ENCODE measurements around the gene MOCS1.

MOCS1 gene

DNA sequence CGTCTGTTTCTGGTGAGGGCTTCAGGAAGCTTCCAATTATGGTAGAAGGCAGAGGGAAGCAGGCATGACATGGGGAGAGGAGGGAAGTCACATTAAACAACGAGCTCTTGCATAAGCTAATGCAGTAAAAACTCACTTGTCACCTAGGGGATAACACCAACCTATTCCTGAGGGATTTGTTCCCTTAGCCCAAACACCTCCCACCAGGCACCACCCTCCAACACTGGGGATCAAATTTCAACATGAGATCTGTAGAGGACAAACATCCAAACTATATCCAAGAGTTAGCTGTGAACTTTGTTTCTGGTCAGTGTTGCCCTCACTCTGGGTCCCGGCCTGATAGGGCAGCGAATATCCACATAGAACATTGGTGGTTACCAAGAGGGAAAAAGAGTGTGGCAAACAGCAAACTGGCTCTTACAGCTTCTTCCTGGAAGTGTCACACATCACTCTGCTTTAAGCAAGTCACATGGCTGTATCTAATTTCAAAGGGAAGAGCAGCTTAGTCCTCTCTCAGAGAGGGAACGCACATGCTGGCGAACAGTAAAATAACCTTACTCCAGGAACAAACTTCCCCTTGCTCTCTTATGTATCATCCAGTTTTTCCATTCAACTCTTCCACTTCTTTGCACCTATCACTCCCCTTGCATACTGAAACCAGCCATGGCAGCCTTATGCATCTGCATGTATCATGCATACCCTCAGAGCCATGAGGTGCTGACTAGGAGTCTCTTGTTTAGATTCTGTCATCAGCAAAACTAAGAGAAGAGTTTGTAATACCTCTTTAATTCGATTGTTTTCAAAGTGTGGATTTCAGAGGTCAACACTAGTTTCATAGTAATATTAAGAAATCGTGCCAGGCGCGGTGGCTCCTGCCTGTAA lies 4.8 kb upstream of the MOCS1 start:
- H3K4me3 ChIP-seq (ENCODE audit: low read length), result no peak overlapping the region
- DNase-seq (ENCODE audit: low read depth), result no peak
- TF ChIP-seq, protein P1, sequence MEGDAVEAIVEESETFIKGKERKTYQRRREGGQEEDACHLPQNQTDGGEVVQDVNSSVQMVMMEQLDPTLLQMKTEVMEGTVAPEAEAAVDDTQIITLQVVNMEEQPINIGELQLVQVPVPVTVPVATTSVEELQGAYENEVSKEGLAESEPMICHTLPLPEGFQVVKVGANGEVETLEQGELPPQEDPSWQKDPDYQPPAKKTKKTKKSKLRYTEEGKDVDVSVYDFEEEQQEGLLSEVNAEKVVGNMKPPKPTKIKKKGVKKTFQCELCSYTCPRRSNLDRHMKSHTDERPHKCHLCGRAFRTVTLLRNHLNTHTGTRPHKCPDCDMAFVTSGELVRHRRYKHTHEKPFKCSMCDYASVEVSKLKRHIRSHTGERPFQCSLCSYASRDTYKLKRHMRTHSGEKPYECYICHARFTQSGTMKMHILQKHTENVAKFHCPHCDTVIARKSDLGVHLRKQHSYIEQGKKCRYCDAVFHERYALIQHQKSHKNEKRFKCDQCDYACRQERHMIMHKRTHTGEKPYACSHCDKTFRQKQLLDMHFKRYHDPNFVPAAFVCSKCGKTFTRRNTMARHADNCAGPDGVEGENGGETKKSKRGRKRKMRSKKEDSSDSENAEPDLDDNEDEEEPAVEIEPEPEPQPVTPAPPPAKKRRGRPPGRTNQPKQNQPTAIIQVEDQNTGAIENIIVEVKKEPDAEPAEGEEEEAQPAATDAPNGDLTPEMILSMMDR (conservative IDR thresholded peaks at IDR 0.05; ENCODE audit: low read depth, low read length), result no peak

DNA sequence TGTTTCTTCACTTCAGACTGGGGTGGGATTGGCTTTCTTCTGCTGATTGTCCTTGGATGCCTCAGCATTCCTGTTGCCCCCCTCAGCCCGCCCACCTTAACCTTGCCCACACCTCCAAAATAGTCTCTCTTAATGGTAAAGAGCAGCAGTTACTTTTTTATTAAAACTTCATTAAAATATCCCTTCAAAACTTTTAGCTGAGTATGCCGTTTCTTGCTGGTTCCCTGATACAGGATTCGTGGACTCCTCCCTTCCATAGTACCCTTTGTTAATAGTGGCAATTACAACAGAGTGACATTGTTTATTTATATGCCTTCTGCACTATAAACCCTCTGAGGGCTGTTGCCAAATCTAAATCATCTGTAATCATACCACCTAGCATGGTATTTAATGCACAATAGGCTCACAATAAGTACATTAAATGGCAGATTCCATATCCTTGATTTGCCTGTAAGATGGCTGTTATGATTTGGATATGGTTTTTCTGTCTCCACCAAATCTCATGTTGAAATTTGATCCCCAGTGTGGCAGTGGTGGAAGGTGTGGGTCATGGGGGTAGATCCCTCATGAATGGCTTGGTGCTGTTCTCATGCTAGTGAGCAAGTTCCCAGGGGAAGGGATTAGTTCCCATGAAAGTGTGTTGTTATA lies 3.5 kb upstream of the MOCS1 start:
- TF ChIP-seq, protein P1 (conservative IDR thresholded peaks at IDR 0.05; ENCODE audit: low read depth, low read length), result no peak
- no peak for DNase-seq (ENCODE audit: low read depth)
- no peak overlapping the region for H3K4me3 ChIP-seq (ENCODE audit: low read length)

DNA sequence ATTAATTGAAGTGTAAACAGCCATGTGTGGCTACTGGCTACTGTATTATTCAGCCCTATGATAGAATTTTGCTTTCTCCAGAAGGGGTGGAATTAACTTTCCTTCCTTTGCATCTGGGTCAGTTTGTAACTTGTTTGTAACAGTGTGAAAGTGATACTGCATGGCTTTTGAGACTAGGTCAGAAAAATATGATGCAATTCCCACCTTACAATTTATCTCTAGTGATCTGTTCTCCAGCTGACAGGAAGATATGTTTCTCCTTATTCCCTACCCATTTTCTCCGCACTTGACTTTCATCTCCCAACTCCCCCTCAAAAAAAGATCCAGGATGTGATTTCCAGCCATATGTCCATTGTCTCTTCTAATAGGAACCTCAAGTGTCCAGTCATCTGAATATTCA lies 2.6 kb upstream of the MOCS1 start:
- TF ChIP-seq, protein P1 (conservative IDR thresholded peaks at IDR 0.05; ENCODE audit: low read depth, low read length), result no peak

DNA sequence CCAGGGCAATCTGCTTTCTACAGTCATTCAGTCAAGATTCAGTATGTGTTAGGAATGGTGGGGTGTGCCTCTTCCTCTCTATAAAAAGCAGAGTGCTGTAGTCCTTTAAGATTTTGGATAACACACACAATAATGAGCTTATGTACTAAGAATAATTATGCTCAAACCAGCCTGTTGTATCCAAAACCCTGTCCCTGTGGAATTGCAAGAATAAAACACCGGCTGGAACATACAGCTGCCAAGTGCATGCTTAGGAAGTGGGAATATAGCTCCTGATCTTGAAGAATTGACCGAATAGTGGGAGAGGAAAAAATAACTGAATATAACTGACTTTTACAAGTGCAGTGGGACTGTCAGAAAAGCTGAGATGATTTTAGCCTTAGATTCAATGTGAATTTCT lies 979 bp upstream of the MOCS1 start:
- DNase-seq (ENCODE audit: low read depth), result no peak
- TF ChIP-seq, protein P1 (conservative IDR thresholded peaks at IDR 0.05; ENCODE audit: low read depth, low read length), result no peak
- no peak overlapping the region for H3K4me3 ChIP-seq (ENCODE audit: low read length)

More for the DNA sequence above, 2.6 kb upstream of the MOCS1 start:
- H3K4me3 ChIP-seq (ENCODE audit: low read length), result no peak overlapping the region
- no peak for DNase-seq (ENCODE audit: low read depth)

DNA sequence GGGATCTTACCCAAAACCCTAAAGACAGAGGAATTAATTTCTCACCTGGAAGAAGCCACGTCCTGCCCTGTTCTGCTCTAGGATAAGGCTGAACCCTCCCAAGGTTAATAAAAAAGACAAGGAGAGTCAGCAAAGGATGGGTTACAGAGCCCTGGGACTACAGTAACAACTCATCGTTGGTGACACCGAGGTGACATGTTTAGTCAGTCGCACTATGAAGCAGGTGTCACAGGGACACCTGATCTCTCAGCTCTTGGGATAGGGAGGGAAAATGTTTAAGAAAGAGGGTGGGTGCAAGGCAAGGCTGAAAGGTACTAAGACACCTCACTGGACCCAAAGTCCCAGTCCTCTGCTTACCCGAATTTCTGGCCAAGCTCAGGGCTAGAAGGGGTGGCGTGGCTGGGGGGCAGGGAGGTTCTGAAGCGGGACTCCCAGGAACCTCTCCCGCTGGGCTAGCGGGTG lies 562 bp downstream of the MOCS1 start:
- peak overlapping the region; percentile 78 for H3K4me3 ChIP-seq (ENCODE audit: low read length)
- no peak for DNase-seq (ENCODE audit: low read depth)
- TF ChIP-seq, protein P1 (conservative IDR thresholded peaks at IDR 0.05; ENCODE audit: low read depth, low read length), result no peak

DNA sequence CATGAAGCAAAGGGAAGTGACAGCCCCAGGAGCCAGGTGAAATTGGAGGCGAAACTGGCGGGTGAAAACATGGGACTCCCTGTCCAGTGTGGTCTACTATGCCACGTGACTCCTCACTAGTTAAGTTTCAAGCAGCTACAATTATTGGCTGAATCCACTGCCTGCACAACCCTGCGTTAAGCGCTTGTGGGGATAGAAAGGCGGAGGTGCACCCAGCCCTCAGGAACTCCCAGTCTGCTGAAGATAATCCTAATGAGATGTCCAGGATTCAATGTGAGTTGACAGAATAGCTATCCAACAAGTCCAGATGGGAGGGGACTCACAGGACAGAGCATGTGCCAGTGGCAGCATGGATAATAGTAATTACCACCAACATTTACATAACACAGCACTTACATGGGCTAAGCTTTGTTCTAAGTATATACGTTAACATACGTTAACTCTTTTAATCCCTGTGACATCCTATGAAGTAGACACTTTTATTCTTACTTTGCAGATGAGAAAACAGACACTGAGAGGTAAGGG lies 1.8 kb downstream of the MOCS1 start:
- no peak for DNase-seq (ENCODE audit: low read depth)

More for the DNA sequence above, 1.8 kb downstream of the MOCS1 start:
- TF ChIP-seq, protein P1 (conservative IDR thresholded peaks at IDR 0.05; ENCODE audit: low read depth, low read length), result no peak
- H3K4me3 ChIP-seq (ENCODE audit: low read length), result no peak overlapping the region

Data from retinal pigment epithelial cell (primary cell).